Measurements from ENCODE around the gene SLC38A9. TPM values are rescaled to one million over a fixed set of nuclear protein-coding genes. Genes with fewer than 3 reads are reported as not detected.

SLC38A9 gene
- total and polyA plus RNA-seq, 9 of the 15 experiments (the other 6 are each of a cell fraction or from before 2014, with no cell fraction given) = 14.0 to 34.5 (median 20.7) TPM

DNA sequence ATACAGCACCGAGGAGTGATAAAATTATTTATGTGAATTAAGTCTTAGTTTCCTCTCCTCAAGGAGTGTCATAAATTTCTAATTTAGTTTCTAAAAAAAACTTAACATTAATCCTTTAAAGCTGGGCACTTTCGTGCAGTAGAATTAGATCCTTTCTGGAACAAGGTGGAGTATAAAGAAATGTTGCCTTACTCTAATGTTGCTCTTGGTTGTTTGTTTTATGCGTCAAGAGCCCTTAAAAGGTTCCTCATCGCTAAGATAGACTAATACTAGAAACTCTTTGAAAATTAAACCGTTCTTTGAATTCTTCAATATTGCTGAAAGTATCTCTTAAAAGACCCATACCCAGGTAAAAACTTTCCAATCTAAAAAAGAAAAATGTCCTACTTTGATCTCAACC lies 93.8 kb downstream of the SLC38A9 start (continued):
- no peak for TF ChIP-seq ZBTB17 (CRISPR knock-in tag; IDR thresholded peaks at IDR 0.05)
- no peak for TF ChIP-seq RB1 (IDR thresholded peaks at IDR 0.05; ENCODE audit: low read depth)
- TF ChIP-seq, protein P1, sequence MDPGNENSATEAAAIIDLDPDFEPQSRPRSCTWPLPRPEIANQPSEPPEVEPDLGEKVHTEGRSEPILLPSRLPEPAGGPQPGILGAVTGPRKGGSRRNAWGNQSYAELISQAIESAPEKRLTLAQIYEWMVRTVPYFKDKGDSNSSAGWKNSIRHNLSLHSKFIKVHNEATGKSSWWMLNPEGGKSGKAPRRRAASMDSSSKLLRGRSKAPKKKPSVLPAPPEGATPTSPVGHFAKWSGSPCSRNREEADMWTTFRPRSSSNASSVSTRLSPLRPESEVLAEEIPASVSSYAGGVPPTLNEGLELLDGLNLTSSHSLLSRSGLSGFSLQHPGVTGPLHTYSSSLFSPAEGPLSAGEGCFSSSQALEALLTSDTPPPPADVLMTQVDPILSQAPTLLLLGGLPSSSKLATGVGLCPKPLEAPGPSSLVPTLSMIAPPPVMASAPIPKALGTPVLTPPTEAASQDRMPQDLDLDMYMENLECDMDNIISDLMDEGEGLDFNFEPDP (CRISPR knock-in tag; IDR thresholded peaks at IDR 0.05) = no peak
- TF ChIP-seq ZNF644 (tag; IDR thresholded peaks at IDR 0.05; ENCODE audit: low read depth) = no peak
- TF ChIP-seq CHD2 (IDR thresholded peaks at IDR 0.05; ENCODE audit: low read depth, low read length) = no peak
- TF ChIP-seq CREB1 (IDR thresholded peaks at IDR 0.05) = no peak
- no peak for TF ChIP-seq CREB1 (CRISPR knock-in tag; IDR thresholded peaks at IDR 0.05)
- no peak for TF ChIP-seq NFYB (IDR thresholded peaks at IDR 0.05; ENCODE audit: extremely low read depth, insufficient read length)
- TF ChIP-seq FIP1L1 (IDR thresholded peaks at IDR 0.05; ENCODE audit: low read depth, low read length, poor library complexity, severe bottlenecking) = no peak
- TF ChIP-seq, protein P2, sequence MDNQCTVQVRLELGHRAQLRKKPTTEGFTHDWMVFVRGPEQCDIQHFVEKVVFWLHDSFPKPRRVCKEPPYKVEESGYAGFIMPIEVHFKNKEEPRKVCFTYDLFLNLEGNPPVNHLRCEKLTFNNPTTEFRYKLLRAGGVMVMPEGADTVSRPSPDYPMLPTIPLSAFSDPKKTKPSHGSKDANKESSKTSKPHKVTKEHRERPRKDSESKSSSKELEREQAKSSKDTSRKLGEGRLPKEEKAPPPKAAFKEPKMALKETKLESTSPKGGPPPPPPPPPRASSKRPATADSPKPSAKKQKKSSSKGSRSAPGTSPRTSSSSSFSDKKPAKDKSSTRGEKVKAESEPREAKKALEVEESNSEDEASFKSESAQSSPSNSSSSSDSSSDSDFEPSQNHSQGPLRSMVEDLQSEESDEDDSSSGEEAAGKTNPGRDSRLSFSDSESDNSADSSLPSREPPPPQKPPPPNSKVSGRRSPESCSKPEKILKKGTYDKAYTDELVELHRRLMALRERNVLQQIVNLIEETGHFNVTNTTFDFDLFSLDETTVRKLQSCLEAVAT (IDR thresholded peaks at IDR 0.05) = no peak
- TF ChIP-seq, protein P3, sequence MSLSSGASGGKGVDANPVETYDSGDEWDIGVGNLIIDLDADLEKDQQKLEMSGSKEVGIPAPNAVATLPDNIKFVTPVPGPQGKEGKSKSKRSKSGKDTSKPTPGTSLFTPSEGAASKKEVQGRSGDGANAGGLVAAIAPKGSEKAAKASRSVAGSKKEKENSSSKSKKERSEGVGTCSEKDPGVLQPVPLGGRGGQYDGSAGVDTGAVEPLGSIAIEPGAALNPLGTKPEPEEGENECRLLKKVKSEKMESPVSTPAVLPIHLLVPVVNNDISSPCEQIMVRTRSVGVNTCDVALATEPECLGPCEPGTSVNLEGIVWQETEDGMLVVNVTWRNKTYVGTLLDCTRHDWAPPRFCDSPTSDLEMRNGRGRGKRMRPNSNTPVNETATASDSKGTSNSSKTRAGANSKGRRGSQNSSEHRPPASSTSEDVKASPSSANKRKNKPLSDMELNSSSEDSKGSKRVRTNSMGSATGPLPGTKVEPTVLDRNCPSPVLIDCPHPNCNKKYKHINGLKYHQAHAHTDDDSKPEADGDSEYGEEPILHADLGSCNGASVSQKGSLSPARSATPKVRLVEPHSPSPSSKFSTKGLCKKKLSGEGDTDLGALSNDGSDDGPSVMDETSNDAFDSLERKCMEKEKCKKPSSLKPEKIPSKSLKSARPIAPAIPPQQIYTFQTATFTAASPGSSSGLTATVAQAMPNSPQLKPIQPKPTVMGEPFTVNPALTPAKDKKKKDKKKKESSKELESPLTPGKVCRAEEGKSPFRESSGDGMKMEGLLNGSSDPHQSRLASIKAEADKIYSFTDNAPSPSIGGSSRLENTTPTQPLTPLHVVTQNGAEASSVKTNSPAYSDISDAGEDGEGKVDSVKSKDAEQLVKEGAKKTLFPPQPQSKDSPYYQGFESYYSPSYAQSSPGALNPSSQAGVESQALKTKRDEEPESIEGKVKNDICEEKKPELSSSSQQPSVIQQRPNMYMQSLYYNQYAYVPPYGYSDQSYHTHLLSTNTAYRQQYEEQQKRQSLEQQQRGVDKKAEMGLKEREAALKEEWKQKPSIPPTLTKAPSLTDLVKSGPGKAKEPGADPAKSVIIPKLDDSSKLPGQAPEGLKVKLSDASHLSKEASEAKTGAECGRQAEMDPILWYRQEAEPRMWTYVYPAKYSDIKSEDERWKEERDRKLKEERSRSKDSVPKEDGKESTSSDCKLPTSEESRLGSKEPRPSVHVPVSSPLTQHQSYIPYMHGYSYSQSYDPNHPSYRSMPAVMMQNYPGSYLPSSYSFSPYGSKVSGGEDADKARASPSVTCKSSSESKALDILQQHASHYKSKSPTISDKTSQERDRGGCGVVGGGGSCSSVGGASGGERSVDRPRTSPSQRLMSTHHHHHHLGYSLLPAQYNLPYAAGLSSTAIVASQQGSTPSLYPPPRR (CRISPR knock-in tag; IDR thresholded peaks at IDR 0.05; ENCODE audit: borderline replicate concordance) = no peak
- no peak for TF ChIP-seq ZNF586 (CRISPR knock-in tag; conservative IDR thresholded peaks at IDR 0.05)
- TF ChIP-seq HNRNPH1 (optimal IDR thresholded peaks at IDR 0.05; ENCODE audit: low read depth, low read length) = no peak
- no peak for TF ChIP-seq GATAD2A (IDR thresholded peaks at IDR 0.05)
